ENCODE results near the gene OR5B12.
"Not testable (repeated sequence)": the region's sequence is repeated elsewhere in the genome, so short reads cannot be mapped to it uniquely, and the experiment has no call there.

The OR5B12 gene

GRCh38 chr11:58442136-58442535, at the start of gene OR5B12:
TSS of gene OR5B12 (minus strand) at chr11:58442236. CDS start at chr11:58440151, 2,085 bp downstream.
- DNase-seq, result no peak

- no peak for DNase-seq
These were observed 48.8 kb upstream of the OR5B12 start for GRCh38 chr11:58490827-58491226.

- no peak for DNase-seq
These were observed 45.1 kb upstream of the OR5B12 start for GRCh38 chr11:58487170-58487569.

GRCh38 chr11:58485961-58486360, 43.9 kb upstream of the OR5B12 start:
- DNase-seq, result no peak

- DNase-seq, result no peak
These were observed 29.9 kb upstream of the OR5B12 start for GRCh38 chr11:58471892-58472291.

GRCh38 chr11:58466293-58466692, 24.3 kb upstream of the OR5B12 start:
- DNase-seq, result no peak

- DNase-seq, result no peak
These were observed 23.7 kb upstream of the OR5B12 start for GRCh38 chr11:58465690-58466089.

- no peak for DNase-seq
These were observed 9.5 kb upstream of the OR5B12 start for GRCh38 chr11:58451585-58451984.

- DNase-seq, result no peak
These were observed 4.3 kb upstream of the OR5B12 start for GRCh38 chr11:58446294-58446693.

- DNase-seq, result no peak
These were observed 2.3 kb upstream of the OR5B12 start for GRCh38 chr11:58444300-58444699.

- DNase-seq, result no peak
These were observed 3.5 kb downstream of the OR5B12 start for GRCh38 chr11:58438486-58438885.

- DNase-seq, result no peak
These were observed 7.8 kb downstream of the OR5B12 start for GRCh38 chr11:58434217-58434616.

- no peak for DNase-seq
These were observed 8.3 kb downstream of the OR5B12 start for GRCh38 chr11:58433638-58434203.

GRCh38 chr11:58429273-58429672, 12.8 kb downstream of the OR5B12 start:
- DNase-seq, result no peak

- no peak for DNase-seq
These were observed 14.0 kb downstream of the OR5B12 start, which contains the start of gene OR5B2 for GRCh38 chr11:58428021-58428420. TSS of gene OR5B2 (minus strand) at chr11:58428121. CDS start at chr11:58423261, 4,860 bp downstream.

- DNase-seq, result no peak
These were observed 35.3 kb downstream of the OR5B12 start, which contains the start of gene OR5B3 for GRCh38 chr11:58406774-58407173. TSS of gene OR5B3 (minus strand) at chr11:58406874. CDS start at chr11:58403409, 3,465 bp downstream.

- DNase-seq, result not testable (repeated sequence)
These were observed 42.4 kb downstream of the OR5B12 start for GRCh38 chr11:58399622-58400021.

GRCh38 chr11:58395581-58395980, 46.5 kb downstream of the OR5B12 start:
- DNase-seq, result no peak

- peak; percentile 36 for DNase-seq
These were observed 47.8 kb downstream of the OR5B12 start for GRCh38 chr11:58394195-58394594.

- DNase-seq, result no peak
These were observed 49.3 kb downstream of the OR5B12 start for GRCh38 chr11:58392746-58393145.

- no peak for DNase-seq
These were observed 50.2 kb downstream of the OR5B12 start for GRCh38 chr11:58391879-58392278.

GRCh38 chr11:58390551-58391063, 51.4 kb downstream of the OR5B12 start:
- DNase-seq, result no peak

All from kidney glomerular epithelial cell (primary cell).